Omental fat pad (tissue), 4 donors: ENCODE data around the gene SMTNL2. TPM values are rescaled to one million over a fixed set of nuclear protein-coding genes. Genes with fewer than 3 reads are reported as not detected.
"Not testable (repeated sequence)": the region's sequence is repeated elsewhere in the genome, so short reads cannot be mapped to it uniquely, and the experiment has no call there.

Experiments
- ATAC-seq: fragments of 150-250 bp; one replicate; pipeline ENCODE4 v1.9.1; 2016; ENCODE audit warnings: mild to moderate bottlenecking, moderate library complexity; ENCODE audit not compliant: low FRiP score
- DNase-seq: peaks from one replicate; pipeline ENCODE4 v3.0.0-alpha.2; 2019; ENCODE audit warnings: low spot score
- CTCF ChIP-seq, 3 donors: fragments of 450-650 bp; IDR thresholded peaks; one replicate each; pipeline ENCODE4 v1.5.1; 2016 to 2017; ENCODE audit warnings: antibody characterized with exemption in 3 of 3, mild to moderate bottlenecking in 3 of 3, moderate library complexity in 2 of 3
- total RNA-seq, 4 donors: library from RNA; depleted of rRNA; stranded (reverse); fragments of >200 nt; gene quantifications; one replicate each; pipeline ENCODE4 v1.1.0, GENCODE V29; 2016

Gene SMTNL2
- total RNA-seq, 4 donors from 2014 or later, result 2.8 to 14.2 (median 8.4) TPM

GRCh38 chr17:4635823-4636375 lies 51.6 kb downstream of the SMTNL2 start:
- no peak for DNase-seq
- TF ChIP-seq CTCF (IDR thresholded peaks at IDR 0.05), result no peak
- no peak for ATAC-seq

DNA sequence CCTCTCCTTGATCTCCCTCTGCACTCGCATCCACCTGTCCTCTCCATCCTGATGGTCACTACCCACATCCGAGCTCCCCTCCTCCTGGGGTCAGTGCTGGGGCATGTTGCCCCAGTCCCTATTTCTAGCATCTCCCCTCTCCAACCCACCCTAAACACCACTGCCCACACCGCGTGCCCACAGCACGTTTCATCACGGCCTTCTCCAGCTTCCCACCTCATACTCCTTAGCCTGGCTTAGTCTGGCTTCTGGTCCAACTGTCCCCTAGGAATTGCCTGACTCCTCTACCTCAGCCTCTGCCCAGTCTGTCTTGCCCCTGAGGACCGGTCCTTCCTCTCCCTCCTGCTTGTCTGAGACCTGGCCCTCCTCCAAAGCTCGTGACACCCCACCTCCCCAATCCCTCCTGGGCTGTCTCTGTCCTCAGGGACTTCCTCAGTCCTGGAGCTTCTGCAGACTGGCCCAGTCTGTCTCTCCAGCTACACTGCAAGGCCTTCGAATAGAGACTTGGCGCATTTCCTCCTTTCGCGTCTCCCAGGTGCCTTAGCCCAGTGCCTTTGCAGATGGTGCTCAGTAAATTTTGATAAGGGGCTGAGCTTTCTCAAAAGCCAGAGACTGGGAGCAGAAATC lies 52.3 kb downstream of the SMTNL2 start:
- ATAC-seq, result no peak

DNA sequence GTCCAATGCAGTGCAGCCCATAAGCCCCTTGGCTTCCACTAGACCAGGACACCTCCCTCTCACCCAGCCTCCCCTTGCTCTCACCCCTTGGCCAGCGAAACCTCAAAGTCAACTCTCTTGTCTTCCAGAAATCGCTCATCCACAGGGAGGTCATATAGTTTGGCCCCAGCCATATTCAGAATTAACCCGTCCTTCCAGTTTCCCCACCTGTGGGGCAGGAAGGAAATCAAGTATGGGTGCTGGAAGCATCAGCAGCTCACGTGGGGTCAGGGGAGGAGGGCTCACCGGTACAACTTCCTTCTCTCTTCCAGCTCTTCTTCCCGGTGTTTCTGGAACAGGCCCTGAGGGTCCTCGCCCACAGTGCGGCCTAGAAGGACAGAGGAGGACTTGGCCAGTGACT lies 54.4 kb downstream of the SMTNL2 start:
- not testable (repeated sequence) for DNase-seq, ATAC-seq

More for the DNA sequence above, 52.3 kb downstream of the SMTNL2 start:
- no peak for TF ChIP-seq CTCF (IDR thresholded peaks at IDR 0.05)
- no peak for DNase-seq

GRCh38 chr17:4639301-4640059 lies 55.2 kb downstream of the SMTNL2 start:
- DNase-seq, result not testable (repeated sequence)
- ATAC-seq, result peak; percentile 30

GRCh38 chr17:4640569-4641188 lies 56.4 kb downstream of the SMTNL2 start:
- not testable (repeated sequence) for DNase-seq, ATAC-seq

- DNase-seq (no peak), ATAC-seq (peak; percentile 64)
- TF ChIP-seq CTCF (IDR thresholded peaks at IDR 0.05), result no peak
Measured at GRCh38 chr17:4641297-4642195, 57.2 kb downstream of the SMTNL2 start, which contains the start of gene ALOX15. ALOX15 (minus strand) TSS chr17:4641678; CDS start chr17:4641651, 27 bp downstream.

GRCh38 chr17:4642286-4642685 lies 58.0 kb downstream of the SMTNL2 start:
- no peak for ATAC-seq
- TF ChIP-seq CTCF (IDR thresholded peaks at IDR 0.05), result no peak
- no peak for DNase-seq

DNA sequence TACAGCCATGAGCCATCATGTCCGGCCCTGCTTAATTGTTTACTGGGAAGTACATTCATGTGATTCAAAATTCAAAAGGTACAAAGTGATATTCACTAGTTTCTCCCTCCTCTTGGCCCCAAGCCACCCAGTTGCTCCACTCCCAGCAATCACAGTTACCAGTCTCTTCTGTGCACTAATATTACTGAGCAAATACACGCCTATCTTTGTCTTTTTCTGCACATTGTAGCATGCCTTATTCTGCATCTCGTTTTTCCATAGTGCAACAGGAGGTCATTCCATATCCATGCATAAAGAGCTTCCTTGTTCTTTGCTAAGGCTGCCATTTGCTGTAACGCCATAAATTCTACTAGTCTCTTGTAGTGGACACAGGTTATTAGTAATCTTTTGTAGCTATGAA lies 59.3 kb downstream of the SMTNL2 start:
- ATAC-seq (peak; percentile 24), DNase-seq (no peak)
- TF ChIP-seq CTCF (IDR thresholded peaks at IDR 0.05), result no peak
